Putamen (tissue), 1 donor: Measurements from ENCODE around the gene MRPL54.

Experiments used
- DNase-seq: peaks from one replicate; pipeline ENCODE4 v3.0.0-alpha.2; 2016; ENCODE audit warnings: low spot score

Gene MRPL54

GRCh38 chr19:3769494-3769893 lies 7.0 kb downstream of the MRPL54 start:
- no peak for DNase-seq

- DNase-seq: no peak
These were observed 7.9 kb downstream of the MRPL54 start for GRCh38 chr19:3770136-3770999.

GRCh38 chr19:3771000-3771905 lies 8.8 kb downstream of the MRPL54 start:
- no peak for DNase-seq

- DNase-seq: no peak
These were observed 9.5 kb downstream of the MRPL54 start, which contains the start of gene RAX2 for GRCh38 chr19:3771906-3772455. Gene RAX2 (minus strand): TSS chr19:3772228. CDS start chr19:3771742, 486 bp downstream.

- DNase-seq: no peak
These were observed 11.5 kb downstream of the MRPL54 start for GRCh38 chr19:3773814-3774515.

GRCh38 chr19:3774621-3775373 lies 12.3 kb downstream of the MRPL54 start:
- no peak for DNase-seq

- DNase-seq: no peak
These were observed 12.9 kb downstream of the MRPL54 start for GRCh38 chr19:3775374-3775711.

- no peak for DNase-seq
These were observed 13.3 kb downstream of the MRPL54 start for GRCh38 chr19:3775831-3776230.

GRCh38 chr19:3776479-3777040 lies 14.1 kb downstream of the MRPL54 start:
- no peak for DNase-seq

GRCh38 chr19:3778104-3778867 lies 15.8 kb downstream of the MRPL54 start:
- no peak for DNase-seq

GRCh38 chr19:3778899-3779723 lies 16.6 kb downstream of the MRPL54 start:
- DNase-seq: no peak

GRCh38 chr19:3780786-3781304 lies 18.4 kb downstream of the MRPL54 start:
- DNase-seq: no peak

GRCh38 chr19:3781603-3782002 lies 19.1 kb downstream of the MRPL54 start:
- DNase-seq: no peak

- no peak for DNase-seq
These were observed 19.8 kb downstream of the MRPL54 start for GRCh38 chr19:3782330-3782729.

- no peak for DNase-seq
These were observed 20.4 kb downstream of the MRPL54 start for GRCh38 chr19:3782903-3783302.

- DNase-seq: no peak
These were observed 21.4 kb downstream of the MRPL54 start for GRCh38 chr19:3783660-3784584.

GRCh38 chr19:3784607-3785450 lies 22.3 kb downstream of the MRPL54 start:
- no peak for DNase-seq
